ENCODE measurements around the gene ANXA7. TPM values are rescaled to one million over a fixed set of nuclear protein-coding genes. Genes with fewer than 3 reads are reported as not detected.
"Not testable (repeated sequence)": the region's sequence is repeated elsewhere in the genome, so short reads cannot be mapped to it uniquely, and the experiment has no call there.

Gene ANXA7
- total RNA-seq, 2 experiments from 2014 or later, result 80.4 to 113 TPM

DNA sequence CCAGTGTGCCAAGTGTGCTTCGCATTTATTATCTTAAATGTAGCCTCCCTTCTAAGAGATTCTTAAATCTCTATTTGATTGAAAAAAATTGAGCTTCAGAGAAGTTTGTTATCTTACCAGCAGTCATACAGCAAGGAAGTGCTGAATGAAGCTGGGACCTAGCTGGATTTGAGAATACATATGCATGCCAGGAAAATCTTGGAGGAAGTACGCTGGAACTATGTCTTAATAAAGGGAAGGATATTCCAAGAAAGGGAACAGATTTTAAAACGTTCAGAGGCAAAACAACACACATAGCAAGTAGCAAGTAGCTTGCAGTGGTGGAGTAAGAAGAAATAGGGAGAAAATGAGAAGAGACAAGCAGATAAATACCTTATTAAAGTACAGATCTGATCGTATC, 56.7 kb downstream of the ANXA7 start:
- ATAC-seq (no peak), DNase-seq (no peak)
- H3K27ac Mint-ChIP-seq, result no peak overlapping the region
- peaks cover 16% of the 10 kb centered on the region for H3K4me1 Mint-ChIP-seq
- H3K9me3 Mint-ChIP-seq (ENCODE audit: low read depth), result no peaks in the 10 kb centered on the region
- CTCF ChIA-PET, result interaction anchor here (1.3 kb wide), 1 partner anchor 93 kb away, joined by 5 read pairs; no protein-coding TSS in a partner anchor
- H3K27me3 Mint-ChIP-seq, result peaks cover 8% of the 10 kb centered on the region
- peaks cover 2% of the 10 kb centered on the region for H3K36me3 Mint-ChIP-seq
- peak overlapping the region; percentile 89 for H3K4me3 Mint-ChIP-seq

DNA sequence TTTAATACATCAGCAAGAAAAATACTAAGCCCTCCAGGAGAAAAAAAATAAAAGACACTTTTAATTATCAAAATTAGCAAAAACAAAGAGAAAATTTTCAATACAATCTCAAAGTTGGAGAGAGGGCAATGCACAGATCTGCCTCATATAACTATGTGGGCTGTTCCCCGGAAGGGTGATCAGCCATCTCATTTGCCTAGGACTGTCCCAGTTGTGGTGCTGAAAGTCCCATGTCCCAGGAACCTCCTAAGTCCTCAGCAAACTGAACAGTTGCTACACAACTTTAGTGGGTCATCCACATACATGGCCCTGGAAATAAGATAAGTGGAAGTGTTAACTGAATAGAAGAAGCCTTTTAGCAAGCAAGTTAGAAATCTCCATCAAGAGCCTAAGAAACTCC, 69.6 kb downstream of the ANXA7 start:
- H3K27me3 Mint-ChIP-seq, result no peaks in the 10 kb centered on the region
- H3K27ac Mint-ChIP-seq, result no peak overlapping the region
- no peaks in the 10 kb centered on the region for H3K4me1 Mint-ChIP-seq
- peaks cover 2% of the 10 kb centered on the region for H3K9me3 Mint-ChIP-seq (ENCODE audit: low read depth)
- ATAC-seq (no peak), DNase-seq (no peak)
- H3K36me3 Mint-ChIP-seq, result no peaks in the 10 kb centered on the region
- CTCF ChIA-PET, result no interaction called here
- no peak overlapping the region for H3K4me3 Mint-ChIP-seq

DNA sequence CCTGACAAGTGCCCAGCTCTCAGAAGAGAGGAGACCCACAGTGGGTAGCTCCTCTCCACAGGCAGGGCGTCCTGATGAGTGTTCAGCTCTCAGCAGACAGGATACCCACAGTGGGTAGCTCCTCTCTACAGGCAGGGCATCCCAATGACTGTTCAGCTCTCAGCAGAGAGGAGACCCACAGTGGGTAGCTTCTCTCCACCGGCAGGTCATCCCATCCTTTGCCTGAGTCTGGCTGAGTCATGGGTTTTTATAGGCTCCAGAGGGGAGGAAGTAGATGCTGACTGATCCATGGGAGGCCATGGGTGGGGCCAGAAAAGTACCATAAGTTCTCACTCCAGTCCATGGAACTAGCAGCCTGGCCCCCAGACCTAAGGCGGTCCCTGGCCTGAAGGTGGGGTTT, 73.7 kb downstream of the ANXA7 start:
- H3K27ac Mint-ChIP-seq, result no peak overlapping the region
- CTCF ChIA-PET, result no interaction called here
- H3K36me3 Mint-ChIP-seq, result no peaks in the 10 kb centered on the region
- H3K9me3 Mint-ChIP-seq (ENCODE audit: low read depth), result peaks cover 2% of the 10 kb centered on the region
- ATAC-seq (no peak), DNase-seq (no peak)
- no peak overlapping the region for H3K4me3 Mint-ChIP-seq
- no peaks in the 10 kb centered on the region for H3K27me3 Mint-ChIP-seq
- H3K4me1 Mint-ChIP-seq, result no peaks in the 10 kb centered on the region

DNA sequence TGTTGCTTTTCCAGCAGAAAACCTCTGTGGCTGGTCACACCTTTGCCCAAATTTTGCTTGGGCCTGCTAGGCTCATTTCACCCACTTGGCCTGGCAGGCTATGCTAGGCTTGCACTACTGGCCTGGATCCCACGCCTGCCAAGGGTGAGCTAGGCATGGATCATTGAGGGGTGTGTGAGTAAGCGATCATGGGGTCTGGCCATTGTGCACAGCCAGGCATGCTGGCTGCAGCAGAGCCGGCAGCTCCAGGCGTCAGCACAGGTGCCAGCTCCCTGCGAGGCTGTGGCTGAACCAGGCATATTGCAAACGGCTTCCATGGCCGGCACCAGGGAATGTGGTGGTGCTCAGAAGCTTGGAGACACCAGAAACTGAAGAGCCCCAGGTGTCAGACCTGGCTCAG, 74.4 kb downstream of the ANXA7 start:
- H3K4me3 Mint-ChIP-seq, result no peak overlapping the region
- H3K27ac Mint-ChIP-seq, result no peak overlapping the region
- CTCF ChIA-PET, result no interaction called here

DNA sequence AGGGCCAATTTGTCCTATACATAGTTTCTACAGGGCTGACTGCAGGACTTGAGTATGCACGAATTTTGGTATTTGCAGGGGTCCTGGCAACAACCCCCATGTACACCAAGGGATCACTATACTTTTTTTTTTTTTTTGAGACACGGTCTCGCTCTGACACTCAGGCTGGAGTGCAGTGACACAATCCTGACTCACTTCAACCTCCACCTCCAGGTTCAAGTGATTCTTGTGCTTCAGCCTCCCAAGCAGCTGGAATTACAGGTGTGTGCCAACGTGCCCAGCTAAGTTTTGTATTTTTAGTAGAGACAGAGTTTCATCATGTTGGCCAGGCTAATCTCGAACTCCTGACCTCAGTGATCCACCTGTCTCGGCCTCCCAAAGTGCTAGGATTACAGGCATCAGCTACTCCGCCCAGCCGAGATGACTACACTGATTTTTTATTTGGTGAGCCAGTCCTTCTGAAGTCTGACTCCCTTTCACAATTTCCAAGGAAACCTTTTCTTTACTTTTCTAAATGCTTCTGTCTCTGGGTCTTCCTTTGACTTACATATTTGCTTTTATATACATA, 75.0 kb downstream of the ANXA7 start:
- CTCF ChIA-PET, result no interaction called here
- no peaks in the 10 kb centered on the region for H3K4me1 Mint-ChIP-seq
- H3K4me3 Mint-ChIP-seq, result no peak overlapping the region
- no peak for DNase-seq
- H3K27ac Mint-ChIP-seq, result no peak overlapping the region
- H3K36me3 Mint-ChIP-seq, result no peaks in the 10 kb centered on the region
- ATAC-seq, result no peak
- peaks cover 2% of the 10 kb centered on the region for H3K9me3 Mint-ChIP-seq (ENCODE audit: low read depth)
- no peaks in the 10 kb centered on the region for H3K27me3 Mint-ChIP-seq

More for the DNA sequence above, 74.4 kb downstream of the ANXA7 start:
- no peaks in the 10 kb centered on the region for H3K4me1 Mint-ChIP-seq
- DNase-seq (no peak), ATAC-seq (no peak)
- no peaks in the 10 kb centered on the region for H3K27me3 Mint-ChIP-seq
- H3K9me3 Mint-ChIP-seq (ENCODE audit: low read depth), result peaks cover 2% of the 10 kb centered on the region
- no peaks in the 10 kb centered on the region for H3K36me3 Mint-ChIP-seq

DNA sequence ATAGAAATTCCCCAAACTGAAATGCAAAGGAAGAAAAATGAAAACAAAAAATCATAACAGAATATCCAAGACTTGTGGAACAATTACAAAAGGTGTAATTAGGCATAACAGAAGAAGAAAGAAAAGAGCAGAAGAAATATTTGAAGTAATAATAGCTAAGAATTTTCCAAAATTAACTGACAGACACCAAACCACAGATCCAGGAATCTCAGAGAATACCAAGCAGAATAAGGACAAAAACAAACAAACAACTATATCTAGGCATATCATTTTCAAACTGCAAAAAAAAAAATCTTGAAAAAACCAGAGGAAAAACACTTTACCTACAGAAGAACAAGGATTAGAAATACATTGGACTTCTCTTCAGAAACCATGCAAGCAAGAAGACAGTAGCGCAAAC, 80.7 kb downstream of the ANXA7 start:
- no peaks in the 10 kb centered on the region for H3K36me3 Mint-ChIP-seq
- H3K4me1 Mint-ChIP-seq, result no peaks in the 10 kb centered on the region
- DNase-seq (no peak), ATAC-seq (no peak)
- peaks cover 18% of the 10 kb centered on the region for H3K27me3 Mint-ChIP-seq
- H3K4me3 Mint-ChIP-seq, result no peak overlapping the region
- no peak overlapping the region for H3K27ac Mint-ChIP-seq
- CTCF ChIA-PET, result no interaction called here
- H3K9me3 Mint-ChIP-seq (ENCODE audit: low read depth), result no peaks in the 10 kb centered on the region

DNA sequence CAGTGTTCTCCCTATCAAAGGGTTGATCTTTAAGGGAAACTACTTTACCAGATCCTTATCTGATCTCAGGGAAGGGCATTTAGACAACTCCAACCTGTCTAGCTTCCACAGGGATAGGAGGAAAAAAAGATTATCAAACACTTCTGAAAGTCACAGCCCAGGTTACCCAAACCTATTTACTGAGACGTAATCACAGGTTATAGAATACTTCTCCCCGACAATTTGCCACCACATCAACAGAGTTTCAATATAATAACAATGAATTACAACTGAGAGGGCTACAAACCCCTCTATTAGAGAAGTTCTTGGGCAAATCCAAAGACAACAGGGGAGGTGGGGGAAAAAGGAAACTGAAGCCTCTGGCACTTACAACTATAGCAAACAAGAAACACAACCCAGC, 81.5 kb downstream of the ANXA7 start:
- CTCF ChIA-PET, result no interaction called here
- no peak overlapping the region for H3K4me3 Mint-ChIP-seq
- DNase-seq (no peak), ATAC-seq (no peak)
- H3K27ac Mint-ChIP-seq, result no peak overlapping the region
- H3K27me3 Mint-ChIP-seq, result peaks cover 18% of the 10 kb centered on the region
- no peaks in the 10 kb centered on the region for H3K4me1 Mint-ChIP-seq
- no peaks in the 10 kb centered on the region for H3K36me3 Mint-ChIP-seq
- H3K9me3 Mint-ChIP-seq (ENCODE audit: low read depth), result no peaks in the 10 kb centered on the region

DNA sequence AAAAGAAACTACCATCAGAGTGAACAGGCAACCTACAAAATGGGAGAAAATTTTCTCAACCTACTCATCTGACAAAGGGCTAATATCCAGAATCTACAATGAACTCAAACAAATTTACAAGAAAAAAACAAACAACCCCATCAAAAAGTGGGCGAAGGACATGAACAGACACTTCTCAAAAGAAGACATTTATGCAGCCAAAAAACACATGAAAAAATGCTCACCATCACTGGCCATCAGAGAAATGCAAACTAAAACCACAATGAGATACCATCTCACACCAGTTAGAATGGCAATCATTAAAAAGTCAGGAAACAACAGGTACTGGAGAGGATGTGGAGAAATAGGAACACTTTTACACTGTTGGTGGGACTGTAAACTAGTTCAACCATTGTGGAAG, 85.3 kb downstream of the ANXA7 start:
- CTCF ChIA-PET, result not testable (repeated sequence)

DNA sequence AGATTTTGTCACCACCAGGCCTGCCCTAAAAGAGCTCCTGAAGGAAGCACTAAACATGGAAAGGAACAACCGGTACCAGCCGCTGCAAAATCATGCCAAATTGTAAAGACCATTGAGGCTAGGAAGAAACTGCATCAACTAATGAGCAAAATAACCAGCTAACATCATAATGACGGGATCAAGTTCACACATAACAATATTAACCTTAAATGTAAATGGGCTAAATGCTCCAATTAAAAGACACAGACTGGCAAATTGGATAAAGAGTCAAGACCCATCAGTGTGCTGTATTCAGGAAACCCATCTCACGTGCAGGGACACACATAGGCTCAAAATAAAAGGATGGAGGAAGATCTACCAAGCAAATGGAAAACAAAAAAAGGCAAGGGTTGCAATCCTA, 88.6 kb downstream of the ANXA7 start:
- DNase-seq; H3K36me3 Mint-ChIP-seq; H3K4me3 Mint-ChIP-seq; H3K27me3 Mint-ChIP-seq; H3K9me3 Mint-ChIP-seq (ENCODE audit: low read depth); ATAC-seq; H3K4me1 Mint-ChIP-seq; H3K27ac Mint-ChIP-seq; CTCF ChIA-PET: not testable (repeated sequence)

More for the DNA sequence above, 85.3 kb downstream of the ANXA7 start:
- peaks cover 18% of the 10 kb centered on the region for H3K27me3 Mint-ChIP-seq
- not testable (repeated sequence) for H3K27ac Mint-ChIP-seq; H3K36me3 Mint-ChIP-seq; H3K4me1 Mint-ChIP-seq; H3K4me3 Mint-ChIP-seq; H3K9me3 Mint-ChIP-seq (ENCODE audit: low read depth); ATAC-seq; DNase-seq

Other genes with a start within 250 kb of the ANXA7 start
- 10 to 100 TPM; 26.7 to 30.5 TPM for gene ECD, start 246.1 kb downstream of the ANXA7 start, total RNA-seq
- 10 to 100 TPM; 13.4 to 14.7 TPM for gene FAM149B1, start 245.9 kb downstream of the ANXA7 start, total RNA-seq
- gene DNAJC9, start 166.8 kb downstream of the ANXA7 start, total RNA-seq, result 10 to 100 TPM; 63.5 to 65.1 TPM
- 100 to 1,000 TPM in 1 of 2 experiments, 10 to 100 TPM in 1; 79.2 to 110 TPM for gene MRPS16, start 161.4 kb downstream of the ANXA7 start, total RNA-seq
- gene CFAP70, start 55.2 kb downstream of the ANXA7 start, total RNA-seq, result under 1 TPM; 0.38 to 0.80 TPM
- 1 to 10 TPM; 2.9 to 4.1 TPM for gene MSS51, start 19.5 kb upstream of the ANXA7 start, total RNA-seq
- gene PPP3CB, start 82.0 kb upstream of the ANXA7 start, total RNA-seq, result 10 to 100 TPM; 48.7 to 49.1 TPM
- 1 to 10 TPM; 3.5 to 6.7 TPM for gene USP54, start 177.3 kb upstream of the ANXA7 start, total RNA-seq
- not detected for gene MYOZ1, start 227.4 kb upstream of the ANXA7 start, total RNA-seq
- gene SYNPO2L, start 242.0 kb upstream of the ANXA7 start, total RNA-seq, result under 1 TPM in 1 of 2 experiments, not detected in 1; 0.06 TPM

Data from activated CD8-positive, alpha-beta memory T cell treated with anti-CD3 and anti-CD28 coated beads, Interleukin-2, amount 10 ng/mL, durations not matched to agents 7 days and 5 days (primary cell).